NCI-H82 (cell line): Measurements from ENCODE around the gene HIVEP3.

Experiments
- DNase-seq: peaks from one replicate; lab custom pipeline; 2025; lab: John Stamatoyannopoulos, UW

HIVEP3 gene

DNA sequence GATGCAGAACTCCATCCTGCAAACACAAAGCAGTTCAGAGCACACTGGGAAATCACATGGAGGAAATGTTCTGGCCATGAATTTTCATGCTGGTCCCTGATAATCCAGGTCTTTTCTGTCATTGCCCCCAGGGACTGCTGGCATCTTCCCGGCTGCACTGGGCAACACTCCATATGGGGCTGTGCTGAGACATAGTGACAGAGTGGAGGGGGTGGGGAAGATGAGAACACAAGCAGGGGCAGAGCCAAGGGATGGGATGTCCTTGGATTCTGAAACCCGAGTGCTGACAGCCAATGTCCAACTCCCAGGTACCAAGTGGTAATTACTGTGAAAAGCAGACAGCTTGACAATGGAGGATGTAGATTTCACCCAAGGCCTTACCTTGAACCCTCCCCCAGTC, 185.7 kb downstream of the HIVEP3 start:
- peak; percentile 31 for DNase-seq

DNA sequence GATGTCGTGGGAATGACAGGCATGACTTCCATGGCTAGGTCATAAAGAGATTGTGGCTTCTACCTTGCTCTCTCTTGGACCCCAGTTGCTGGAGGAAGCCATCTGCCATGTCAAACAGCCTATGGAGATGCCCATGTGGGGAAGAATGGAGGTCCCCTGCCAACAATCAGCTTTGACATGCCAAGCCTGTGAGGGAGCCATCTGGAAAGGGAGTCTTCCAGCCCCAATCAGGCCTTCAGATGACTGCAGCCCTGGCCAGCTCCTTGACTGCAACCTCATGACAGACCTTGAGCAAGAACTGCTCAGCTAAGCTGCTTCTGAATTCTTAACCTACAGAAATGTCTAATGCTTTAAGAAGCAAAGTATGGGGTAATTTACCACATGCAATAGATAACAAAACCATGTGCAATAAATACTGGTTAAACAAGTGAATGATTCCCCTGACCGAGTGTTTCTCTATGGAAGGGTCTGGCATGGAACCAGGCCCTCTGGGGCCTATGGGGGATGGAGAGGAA, 187.1 kb downstream of the HIVEP3 start:
- DNase-seq = no peak

DNA sequence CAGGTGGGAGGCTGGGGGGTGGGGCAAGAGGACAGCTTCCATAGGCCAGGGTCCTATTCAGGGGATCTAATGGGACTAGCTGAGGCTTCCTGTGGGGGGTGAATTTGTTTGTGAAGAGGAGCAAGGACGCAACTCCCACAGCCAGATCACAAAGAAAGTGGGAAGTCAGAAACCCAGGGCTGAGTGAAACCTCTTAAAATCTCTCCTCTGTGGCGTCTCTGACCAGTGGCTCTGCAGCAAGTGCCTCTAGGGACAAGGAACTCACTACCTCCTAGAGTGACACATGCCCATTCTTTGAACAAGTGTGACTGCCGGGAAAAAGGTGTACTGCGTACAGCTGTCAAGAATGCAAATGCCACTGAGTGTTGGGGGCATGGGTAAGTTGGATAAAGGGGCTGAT, 187.9 kb downstream of the HIVEP3 start:
- DNase-seq = no peak

DNA sequence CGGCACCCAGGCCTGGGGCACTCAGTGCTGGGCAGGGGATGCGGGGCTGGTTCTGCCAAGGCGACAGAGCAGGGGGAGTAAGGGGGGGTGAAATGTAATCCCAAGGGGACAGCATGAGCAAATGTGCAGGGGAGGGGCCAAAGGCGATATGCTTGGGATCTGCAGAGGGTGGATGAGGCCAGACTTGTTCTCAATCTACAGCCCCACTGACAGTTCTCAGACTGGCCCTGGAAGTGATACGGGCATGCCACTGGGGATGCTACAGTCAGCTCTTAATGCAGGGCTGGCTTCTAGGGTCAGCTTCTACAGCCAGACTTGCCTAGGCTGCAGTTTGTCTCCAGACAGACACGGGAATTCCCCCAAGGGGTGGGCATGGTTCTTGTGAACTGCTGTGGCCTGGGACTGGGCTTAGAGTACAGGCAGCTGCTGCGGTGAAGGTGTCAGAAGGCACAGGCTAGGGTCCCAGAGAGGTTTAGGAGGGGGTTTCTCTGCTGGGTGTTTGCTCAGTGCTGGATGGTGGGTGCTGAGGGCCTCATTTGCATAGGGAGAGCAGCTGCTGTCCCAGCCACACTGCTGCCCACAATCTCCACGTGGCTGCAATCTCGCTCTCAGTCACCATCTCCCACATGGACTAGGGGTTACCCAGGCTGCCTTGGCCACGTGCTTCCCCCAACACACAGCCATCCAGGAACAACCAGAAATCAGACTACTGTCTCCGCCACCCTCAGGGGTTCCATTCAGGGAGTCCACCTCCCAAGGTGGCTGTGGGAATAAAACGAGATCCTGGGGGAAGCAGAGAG, 190.1 kb downstream of the HIVEP3 start:
- DNase-seq = peak; percentile 81

DNA sequence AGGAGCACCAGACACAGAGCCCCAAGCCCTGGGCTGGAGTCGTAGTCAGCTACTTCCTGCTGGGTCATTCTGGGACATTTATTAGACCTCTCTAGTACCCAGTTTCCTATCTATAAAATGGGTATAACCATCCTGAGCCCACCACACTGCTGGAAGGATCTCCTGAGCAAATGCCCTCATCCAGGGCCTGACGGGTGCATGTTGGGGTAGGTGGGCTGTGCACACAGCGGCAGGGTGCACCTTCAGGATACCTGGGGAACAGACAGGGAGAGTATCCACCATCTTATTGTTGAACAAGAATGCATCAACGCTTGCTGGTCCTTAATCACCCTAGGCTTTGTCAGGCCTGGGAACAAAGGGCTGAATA, 191.0 kb downstream of the HIVEP3 start:
- no peak for DNase-seq

DNA sequence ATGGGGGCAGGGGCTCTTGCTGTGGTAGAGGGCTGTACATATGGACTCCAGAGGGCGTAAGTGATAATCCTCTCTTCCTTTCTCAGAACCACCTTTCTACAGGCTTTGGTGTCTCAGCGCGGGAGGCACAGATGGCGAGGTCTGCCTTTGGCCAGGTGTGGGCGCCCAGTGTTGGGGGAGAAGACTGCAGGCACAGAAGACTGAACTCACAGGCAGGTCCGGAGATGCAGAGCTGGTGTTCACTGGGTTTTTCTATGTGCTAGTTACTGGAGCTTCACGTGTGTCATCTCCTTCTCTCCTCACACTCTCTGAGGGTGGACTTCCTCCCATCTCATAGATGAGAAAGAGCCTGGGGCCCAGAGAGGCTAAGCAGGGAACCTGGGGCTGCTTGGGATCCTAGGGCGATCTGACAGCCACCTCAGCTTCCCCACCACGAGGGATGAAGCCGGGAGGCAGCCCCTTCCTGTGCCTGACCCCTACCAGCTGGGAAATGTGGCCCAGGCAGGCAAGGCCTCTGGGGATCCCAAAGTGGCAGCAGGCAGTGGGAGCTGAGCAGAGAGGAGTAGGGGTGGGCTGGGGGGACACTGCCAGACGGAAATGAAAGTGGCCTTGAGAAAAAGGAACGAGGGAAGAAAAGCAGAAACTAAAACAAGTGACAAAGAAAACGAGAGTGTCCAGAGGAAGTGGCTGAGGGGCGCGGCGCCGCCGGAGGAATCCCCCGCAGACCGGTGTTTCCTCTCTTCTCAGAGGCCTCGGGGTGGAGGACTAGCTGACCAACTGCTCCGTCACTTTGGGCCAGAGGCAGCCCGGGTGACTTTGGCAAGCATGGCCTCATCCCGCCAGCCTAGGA, 191.6 kb downstream of the HIVEP3 start:
- DNase-seq = peak; percentile 97

DNA sequence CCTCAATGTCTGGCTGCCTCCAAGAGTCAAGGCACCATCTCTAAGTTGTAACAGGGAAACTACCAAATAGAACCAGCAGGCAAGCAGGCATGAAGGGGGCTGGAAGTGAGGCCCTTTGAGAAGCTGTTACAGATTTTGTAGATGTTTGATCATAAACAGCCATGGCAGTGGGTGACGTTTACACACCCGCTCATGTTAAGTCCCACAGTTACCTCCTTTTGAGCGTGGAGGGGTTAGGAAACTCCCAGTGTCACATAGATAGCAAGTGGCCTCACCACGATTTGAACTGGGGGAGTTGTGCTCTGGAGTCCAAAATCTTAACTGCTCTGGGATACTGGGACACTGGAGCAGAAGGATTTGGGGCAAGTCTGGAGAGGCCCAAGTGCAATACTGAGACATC, 192.4 kb downstream of the HIVEP3 start:
- no peak for DNase-seq

DNA sequence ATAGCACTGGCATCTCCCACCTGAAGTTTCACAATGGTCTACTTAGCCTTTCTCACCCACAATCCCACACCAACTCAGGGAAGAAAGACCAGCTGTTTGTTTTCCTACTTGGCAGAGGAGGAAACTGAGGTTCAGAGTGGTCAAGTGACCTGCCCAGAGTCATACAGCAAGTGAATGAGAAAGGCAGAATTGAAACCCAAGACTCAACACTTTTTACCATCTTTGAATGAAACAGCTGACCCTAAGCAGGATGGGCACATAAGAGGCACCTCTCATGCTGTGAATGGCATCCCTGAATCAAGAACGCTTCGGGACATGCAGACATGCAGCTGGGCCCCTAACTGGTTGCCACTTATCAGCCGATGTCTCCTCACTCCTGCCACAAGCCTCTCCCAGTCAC, 193.8 kb downstream of the HIVEP3 start:
- no peak for DNase-seq

DNA sequence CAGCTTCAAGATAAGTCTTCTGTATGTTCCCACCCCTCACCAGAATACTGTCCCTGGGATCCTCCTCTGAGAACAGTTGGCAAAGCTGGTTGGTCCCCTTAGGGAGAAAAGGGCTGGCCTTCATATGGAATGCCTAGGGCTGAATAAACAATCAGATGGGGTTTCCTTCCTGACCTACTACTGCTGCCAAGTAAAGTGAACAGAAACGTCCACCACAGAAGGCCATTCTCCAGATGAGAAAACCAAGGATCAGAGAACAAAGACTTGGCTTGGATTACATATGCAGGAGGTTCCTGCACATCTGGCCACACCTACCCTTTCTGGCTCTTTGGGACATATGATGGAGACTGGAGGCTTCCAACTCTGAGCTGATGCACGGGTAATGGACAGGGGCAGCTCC, 194.5 kb downstream of the HIVEP3 start:
- DNase-seq = no peak

DNA sequence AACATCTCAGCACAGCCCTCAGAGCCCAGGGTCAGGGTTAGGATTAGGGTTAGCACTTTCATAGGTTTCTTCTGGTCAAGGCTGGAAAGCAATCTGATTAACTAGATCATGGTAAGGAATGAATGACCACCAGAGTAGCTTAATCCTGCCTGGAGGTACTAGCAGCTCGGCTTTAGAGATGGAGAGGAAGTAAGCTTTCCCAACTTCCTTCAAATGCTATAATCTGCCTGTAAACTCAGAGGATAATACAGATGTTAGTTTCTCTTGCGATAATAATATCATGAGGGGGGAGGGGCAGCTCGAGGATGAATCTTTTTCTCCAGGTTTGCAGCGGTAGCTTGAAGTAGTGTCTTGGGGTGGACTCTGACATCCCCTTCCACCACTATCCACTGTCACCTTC, 194.9 kb downstream of the HIVEP3 start:
- DNase-seq = peak; percentile 58

DNA sequence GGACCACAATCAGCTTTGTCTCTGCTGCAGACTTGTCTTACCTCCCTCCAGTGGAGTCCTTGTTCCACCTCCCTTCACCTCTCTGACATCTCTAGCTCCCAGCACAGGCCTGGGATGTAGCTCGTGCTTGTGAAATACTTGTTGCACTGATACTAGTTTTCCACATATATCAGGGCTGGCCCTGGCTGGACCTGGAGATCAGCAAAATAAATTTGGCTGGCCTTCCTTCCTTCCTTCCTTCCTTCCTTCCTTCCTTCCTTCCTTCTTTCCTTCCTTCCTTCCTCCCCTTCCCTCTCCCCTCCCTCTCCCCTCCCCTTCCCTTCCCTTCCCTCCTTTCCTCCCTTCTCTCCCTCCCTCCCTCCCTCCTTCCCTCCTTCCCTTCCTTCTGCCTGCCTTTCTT, 196.5 kb downstream of the HIVEP3 start:
- no peak for DNase-seq

DNA sequence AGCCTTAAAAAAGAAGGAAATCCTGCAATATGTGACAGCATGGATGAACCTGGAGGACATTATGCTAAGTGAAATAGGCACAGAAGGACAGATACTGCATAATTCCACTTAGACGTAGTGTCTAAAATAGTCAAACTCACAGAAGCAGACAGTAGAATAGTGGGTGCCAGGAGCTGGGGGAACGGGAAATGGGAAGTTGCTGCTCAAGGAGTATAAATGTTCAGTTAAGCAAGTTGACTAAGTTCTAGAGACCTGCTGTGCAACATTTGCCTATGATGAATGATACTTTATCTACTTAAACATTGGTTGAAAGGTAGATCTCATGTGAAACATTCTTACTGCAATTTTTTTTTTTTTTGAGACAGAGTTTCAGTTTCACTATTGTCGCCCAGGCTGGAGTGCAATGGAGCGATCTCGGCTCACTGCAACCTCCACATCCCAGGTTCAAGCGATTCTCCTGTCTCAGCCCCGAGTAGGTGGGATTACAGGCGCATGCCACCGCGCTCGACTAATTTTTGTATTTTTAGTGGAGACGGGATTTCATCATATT, 197.8 kb downstream of the HIVEP3 start:
- DNase-seq = no peak

DNA sequence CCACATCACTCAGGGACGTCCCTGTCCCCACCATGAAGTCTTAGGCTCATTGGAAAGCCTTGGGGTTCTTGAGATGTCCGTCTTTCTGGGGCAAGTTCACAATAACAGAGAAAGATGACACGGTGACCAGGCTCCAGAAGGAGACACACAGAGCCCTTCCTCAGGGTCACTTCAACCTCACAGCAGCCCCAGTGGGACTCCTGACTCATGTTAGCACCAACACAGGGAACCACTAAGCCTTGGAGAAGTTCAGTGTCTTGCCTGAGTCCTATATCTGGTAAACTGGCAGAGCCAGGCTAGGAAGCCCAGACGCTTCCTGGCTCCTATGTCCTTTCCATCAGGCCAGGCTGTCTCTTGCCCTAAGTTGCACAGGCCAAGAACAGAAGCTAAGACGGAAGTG, 199.1 kb downstream of the HIVEP3 start:
- DNase-seq = no peak

DNA sequence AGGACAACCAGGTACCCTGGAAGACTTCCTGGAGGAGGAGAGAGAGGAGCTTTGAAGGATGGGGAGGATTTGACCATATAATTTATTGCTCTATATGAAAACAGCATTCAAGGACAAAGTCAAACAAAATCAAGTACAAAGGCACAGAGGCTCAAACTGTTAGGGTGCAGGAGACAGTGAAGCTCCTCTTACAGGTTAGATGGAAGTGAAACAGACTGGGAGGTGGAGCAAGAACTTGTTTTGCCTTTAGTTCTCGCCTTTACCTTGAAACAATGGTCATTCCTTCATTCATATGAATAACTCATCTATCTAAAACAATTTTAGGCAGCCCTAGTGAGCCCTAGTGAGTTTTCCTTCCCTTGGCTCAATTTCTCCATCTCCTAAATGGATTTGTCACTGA, 199.6 kb downstream of the HIVEP3 start:
- no peak for DNase-seq

DNA sequence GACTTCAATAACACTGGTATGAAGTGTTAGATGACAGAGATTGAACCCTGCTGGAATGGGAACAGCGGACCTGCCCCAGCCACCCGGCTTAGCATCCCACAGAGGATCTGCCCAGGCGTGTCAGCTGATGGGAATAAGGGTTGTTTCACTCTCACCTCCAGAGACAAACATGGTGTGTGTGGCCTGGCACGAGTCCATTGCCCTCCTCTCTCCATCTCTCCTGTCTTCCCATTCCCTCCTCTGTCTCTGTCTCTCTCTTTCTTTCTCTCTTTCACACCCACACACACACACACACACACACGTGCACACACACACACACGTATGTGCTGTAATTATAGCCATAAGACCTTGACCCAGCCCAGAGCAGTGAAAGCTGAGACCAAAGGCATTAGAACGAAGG, 200.2 kb downstream of the HIVEP3 start:
- no peak for DNase-seq

DNA sequence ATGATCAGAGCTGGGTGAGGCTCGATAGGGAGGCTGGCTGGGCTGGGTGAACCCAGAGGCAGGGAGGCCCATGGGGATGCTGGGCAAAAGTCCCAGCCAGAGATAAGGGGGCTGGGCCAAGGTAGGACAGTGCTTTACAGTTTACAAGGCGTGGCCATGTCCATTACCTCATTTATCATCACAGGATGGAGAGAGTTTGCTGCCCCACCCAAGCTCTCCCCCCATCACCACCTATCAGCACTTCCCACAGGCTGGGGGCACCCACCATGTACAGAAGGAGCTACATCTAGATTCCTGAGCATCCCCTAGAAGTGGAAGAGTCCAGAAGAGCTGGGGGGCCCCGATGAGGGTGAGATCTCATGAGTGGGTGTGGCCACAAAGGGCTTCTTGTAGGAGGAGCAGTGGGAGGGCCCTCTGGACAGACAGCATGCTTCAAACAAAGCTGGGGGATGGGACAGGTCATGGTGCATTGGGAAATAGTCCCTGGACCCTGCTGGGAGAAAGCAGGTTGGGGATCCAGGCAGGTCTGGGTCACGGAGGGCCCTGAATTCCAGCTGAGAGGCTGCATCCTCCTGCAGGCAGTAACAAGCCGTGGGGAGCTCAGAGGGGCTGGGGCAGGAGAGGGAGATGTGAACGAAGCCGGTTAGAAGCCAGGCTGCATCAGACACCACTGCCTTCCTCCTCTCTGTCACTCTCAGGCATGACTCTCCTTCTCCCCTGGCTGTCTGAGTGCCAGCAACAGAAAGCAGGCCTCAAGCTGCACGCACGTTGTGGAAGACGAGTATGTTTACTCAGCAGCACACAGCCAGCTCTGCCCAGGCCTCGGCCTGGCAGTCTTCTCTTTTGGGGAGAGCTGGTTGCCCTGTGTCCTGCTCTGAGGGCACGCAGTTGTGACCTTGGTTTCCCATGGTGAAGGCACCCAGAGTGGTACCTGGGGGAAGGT, 202.3 kb downstream of the HIVEP3 start:
- DNase-seq = peak; percentile 47

DNA sequence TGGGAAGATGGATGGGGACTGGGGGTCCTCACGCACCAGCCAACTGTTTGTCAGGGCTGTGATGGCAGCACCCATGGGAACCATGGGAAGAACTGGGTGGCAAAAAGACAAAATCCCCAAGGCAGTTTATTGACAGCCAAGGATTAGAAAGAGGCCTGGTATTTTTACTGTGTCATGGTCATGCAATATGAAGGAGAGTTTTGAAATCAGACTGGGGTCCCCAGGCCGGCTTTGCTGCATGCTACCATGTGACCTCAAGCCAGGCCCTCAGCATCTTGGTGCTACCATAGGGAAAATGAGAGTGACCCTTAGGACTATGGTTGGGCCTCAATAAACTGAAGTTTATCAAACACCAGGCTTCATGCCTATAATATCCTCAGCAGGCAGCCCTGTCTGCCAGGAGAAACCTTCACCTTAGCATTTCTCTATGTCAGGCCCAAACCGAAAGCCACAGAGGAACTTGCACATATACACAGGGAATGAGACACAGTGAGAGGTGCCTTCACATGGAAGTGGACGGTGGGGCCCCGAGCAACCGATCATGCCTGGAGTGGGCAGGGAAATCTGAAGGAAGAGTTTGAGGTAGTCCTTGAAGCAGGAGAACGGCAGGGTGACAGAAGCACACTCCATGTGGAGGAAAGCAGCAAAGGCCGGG, 203.2 kb downstream of the HIVEP3 start:
- DNase-seq = no peak

DNA sequence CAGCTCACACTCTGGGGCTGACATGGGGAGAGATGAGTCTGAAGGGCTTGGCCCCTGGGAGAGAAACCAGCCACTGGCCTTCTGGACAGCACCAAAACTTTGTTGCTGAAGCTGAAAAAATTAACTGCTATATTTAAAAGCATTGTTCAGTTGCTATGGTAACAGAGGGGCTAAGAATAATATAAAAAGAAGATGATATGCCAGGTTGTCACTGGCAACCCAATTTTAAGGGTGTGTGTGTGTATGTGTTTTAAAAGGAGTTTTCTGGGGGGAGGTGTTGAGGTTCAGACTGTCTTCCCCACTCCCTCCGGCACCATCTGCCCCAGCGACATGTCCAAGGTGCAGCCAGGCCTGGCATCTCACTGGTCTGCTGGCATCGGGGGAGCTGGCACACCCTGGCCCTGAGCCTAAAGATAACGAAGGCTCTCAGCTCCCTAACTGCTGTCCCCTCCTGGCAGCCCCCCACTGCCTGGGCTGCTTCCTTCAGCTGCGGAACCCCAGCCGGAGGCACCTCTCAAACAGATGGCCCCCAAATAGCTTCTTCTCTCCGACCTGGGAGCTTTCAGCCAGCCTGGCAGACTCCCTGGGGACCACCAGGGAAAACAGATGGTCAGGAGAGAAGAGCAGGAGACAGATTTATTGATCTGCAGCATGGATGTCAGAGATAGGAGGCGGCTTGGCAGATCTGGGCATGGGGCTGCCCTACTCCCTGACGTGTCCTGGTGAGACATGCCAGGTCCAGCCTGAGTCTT, 203.9 kb downstream of the HIVEP3 start:
- peak; percentile 91 for DNase-seq

DNA sequence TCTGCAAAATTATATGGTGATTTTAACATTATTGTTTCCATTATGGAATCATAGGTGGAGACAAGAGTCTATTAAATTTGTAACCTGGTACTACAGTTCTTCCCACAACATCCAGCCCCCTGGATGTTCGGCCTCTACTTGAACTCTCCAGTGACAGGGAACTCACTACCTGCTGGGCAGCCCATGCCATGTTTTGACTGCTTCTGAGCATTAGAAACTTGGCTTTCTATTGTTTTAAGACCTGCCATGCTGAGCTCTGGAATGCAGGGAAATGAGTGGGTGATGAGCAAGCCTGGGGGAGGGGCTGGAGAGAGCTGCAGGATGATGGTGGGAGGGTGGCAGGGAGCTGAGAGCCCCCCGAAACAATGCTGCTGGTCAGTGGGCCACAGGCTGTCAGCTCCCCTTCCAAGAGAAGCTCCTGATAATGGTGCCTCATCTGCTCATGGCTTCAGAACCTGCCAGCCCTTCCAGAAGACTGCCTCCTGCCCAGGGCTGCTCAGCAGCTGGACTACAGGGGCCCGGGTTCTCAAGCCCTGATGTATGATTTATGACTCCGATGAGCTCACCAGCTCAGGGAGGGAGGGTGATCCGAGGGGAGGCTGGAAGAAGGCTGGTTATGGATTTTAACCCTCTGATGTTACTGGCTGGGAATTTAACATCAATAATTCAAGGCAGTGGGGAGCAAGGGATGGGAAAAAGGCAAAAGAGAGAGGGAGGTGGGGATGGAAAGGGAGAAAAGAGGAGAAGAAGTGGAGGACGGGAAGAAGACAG, 205.0 kb downstream of the HIVEP3 start:
- peak; percentile 78 for DNase-seq

DNA sequence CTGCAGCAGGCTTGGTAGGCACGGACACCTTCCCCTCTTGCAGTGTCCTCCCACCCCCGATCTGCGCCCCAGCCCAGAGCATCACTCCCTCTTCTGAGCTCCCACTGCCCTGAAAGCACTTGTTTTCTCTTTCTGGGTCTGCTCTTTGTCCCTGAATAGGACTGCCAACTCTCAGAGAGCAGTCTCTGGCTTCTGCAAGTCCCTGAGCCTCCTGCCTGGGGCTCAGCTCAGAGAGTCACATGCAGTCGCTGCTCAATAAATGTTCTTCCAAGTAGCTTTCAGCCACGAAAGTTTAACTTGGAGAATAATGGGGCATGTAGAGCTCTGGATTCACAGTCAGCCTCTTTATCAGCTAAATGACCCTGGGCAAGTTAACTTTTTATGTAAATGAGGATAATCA, 205.6 kb downstream of the HIVEP3 start:
- no peak for DNase-seq
